Renal pelvis (tissue), 4 donors: ENCODE results near the gene GGA2. TPM values are rescaled to one million over a fixed set of nuclear protein-coding genes. Genes with fewer than 3 reads are reported as not detected.
"Not testable (repeated sequence)": the region's sequence is repeated elsewhere in the genome, so short reads cannot be mapped to it uniquely, and the experiment has no call there.

ENCODE experiments used
- DNase-seq: peaks from one replicate; pipeline ENCODE4 v3.0.0-alpha.2; 2013
- polyA plus RNA-seq, 3 donors: library from polyadenylated mRNA; unstranded; fragments of 120-200 nt; gene quantifications; one replicate each; pipeline ENCODE4 v1.2.1, GENCODE V29; 2013; ENCODE audit not compliant: insufficient read length in 3 of 3

GGA2 gene
- polyA plus RNA-seq, 3 donors: 115 to 164 (median 156) TPM

DNA sequence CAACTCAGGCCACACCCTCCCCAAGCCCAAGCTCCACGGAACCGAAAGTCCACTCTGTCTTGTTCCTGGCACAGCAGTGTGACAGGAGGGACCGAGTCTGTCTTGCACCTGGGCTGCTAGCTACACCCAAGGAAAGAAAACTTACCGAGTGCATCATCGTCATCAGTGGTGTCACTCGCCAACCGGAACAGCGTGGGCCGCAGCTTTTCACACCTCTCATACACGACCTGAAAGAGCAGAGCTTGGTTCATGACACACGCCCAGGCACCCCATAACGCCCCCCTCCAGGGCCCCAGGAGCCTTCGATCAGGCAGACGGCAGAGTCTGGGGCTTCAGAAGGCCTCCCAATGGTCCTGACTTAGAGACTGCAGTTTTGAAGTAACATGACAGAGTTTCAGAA lies 27.5 kb downstream of the GGA2 start:
- DNase-seq: no peak

DNA sequence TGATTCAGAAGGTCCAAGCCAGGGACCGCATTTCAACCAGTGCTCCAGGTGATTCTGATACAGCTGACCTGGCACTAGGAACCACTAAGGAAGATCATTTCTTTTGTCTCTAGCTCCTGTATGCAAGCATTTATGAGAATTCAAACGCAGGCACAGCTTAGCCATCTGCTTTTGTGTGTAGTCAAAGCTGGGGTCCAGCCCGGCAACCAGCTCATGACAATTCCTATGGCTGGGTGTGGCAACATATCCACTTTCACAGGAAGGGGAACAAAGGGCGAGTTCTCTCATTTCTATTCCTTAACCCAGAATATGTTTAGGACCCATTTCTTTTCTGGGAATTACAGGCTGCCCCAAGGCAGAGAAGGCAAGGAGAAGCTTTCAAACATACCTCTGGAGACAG lies 30.0 kb downstream of the GGA2 start:
- DNase-seq: no peak

GRCh38 chr16:23479138-23479537 lies 31.2 kb downstream of the GGA2 start:
- no peak for DNase-seq

DNA sequence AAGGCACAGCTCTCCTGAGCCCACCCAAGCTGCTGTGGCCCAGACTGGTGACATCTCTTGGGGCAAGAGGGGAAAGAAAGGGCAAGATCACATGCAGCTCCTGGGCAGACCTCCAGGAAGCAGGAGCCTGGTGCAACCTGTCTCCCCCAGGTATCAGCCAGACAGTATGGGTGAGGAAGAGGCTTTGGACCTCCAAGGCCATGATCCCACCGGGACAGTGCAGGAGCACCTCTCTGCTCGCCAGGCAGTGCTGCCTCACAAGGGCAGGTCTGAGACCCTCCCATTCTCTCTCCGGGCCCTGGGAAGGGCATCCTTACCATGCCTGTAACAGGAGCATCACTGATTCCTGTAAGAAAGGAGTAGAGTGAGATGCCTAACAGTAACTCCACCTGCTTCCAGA lies 31.7 kb downstream of the GGA2 start:
- no peak for DNase-seq

- DNase-seq: no peak
Observed at GRCh38 chr16:23476289-23476688, 34.0 kb downstream of the GGA2 start.

DNA sequence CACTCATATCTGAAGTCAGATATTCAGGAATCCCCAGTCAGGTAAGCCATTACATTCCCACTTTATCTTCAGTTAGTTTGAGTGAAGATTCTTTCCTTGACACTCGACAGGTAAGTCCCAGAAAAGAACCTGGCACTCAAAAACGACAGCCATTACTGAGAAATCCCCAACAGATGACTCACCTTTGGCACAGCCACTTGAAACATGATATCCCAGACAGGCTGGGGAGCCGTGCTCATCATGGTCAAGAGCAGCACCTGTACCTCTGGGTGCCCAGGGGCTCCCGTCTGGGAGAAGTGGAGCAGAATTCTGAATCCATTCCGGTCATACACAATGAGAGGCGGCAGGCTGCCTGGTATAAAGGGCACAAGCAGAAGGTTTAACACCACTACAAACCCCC lies 40.5 kb downstream of the GGA2 start:
- DNase-seq: no peak

DNA sequence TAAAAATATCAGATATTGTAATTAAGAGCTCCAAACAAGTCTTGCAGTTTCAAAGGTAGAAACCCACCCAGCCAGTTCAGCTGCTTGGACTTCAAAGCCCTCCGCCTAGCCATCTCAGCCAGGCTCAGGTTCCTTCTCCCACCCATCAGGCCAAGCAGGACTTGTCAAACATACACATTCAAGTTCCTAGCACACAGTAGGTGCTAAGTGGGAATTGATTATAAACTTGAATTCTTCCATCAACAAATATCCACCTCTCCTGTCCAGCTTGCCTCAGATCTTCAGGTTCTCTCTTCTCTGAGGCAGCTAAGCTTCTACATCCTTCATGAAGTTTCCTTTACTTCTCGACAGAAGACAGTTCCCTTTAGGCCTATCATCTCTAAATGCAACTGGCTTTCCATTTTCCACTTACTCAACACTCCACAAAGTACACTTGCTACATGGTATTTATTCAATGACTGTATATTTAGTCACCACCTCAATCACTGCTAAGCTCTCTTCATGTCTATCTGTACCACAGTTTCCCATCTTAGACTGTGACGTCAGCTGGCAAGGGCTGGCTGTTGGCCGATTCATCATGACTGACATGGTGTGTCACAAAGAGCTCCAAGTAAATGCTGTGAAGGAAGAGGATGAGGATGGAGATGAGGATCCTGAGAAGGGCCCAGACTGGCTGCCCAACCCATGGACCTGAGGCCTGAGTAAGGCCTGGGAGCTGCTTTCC lies 44.0 kb downstream of the GGA2 start:
- DNase-seq: no peak

GRCh38 chr16:23465179-23465578 lies 45.1 kb downstream of the GGA2 start:
- DNase-seq: no peak

GRCh38 chr16:23464196-23464595 lies 46.1 kb downstream of the GGA2 start:
- DNase-seq: no peak

- peak; percentile 3 for DNase-seq
Observed at GRCh38 chr16:23462994-23463393, 47.3 kb downstream of the GGA2 start.

DNA sequence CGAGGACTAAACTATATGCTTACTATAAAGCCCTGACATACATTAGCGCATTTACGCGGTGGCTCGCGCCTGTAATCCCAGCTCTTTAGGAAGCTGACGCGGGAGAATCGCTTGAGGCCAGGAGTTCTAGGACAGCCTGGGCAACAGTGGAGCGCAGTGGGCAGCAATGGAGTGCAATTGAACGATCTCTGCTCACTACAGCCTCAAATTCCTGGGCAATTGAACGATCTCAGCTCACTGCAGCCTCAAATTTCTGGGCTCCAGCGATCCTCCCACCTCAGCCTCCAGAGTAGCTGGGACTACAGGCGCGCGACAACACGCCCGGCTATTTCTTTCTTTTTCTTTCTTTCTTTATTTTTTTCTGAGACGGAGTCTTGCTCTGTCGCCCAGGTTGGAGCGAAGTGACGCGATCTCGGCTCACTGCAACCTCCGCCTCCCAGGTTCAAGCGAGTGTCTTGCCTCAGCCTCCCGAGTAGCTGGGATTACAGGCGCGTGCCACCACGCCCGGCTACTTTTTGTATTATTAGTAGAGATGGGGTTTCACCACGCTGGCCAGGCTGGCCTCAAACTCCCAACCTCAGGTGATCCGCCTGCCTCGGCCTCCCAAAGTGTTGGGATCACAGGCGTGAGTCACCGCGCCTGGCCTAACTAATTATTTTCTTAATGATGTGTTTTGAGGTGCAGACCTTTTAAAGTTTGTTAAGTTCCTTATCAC lies 56.8 kb downstream of the GGA2 start:
- no peak for DNase-seq

GRCh38 chr16:23452572-23453337 lies 57.5 kb downstream of the GGA2 start, which contains the start of gene COG7:
COG7 (minus strand) TSS chr16:23453189; CDS start chr16:23452994, 195 bp downstream.
- peak; percentile 89 for DNase-seq

DNA sequence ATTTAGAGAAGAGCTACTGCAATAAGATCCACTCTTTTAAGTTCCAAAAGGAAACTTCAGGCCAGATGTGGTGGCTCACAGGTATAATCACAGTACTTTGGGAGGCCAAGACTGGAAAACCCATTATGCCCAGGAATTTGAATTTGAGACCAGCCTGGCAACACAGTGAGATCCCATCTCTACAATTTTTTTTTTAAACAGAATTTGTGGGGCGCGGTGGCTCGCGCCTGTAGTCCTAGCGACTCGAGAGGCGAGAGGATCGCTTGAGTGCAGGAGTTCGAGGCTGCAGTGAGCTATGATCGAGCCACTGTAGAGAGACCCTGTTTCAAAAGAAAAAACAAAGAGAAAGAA lies 58.1 kb downstream of the GGA2 start:
- peak; percentile 4 for DNase-seq

DNA sequence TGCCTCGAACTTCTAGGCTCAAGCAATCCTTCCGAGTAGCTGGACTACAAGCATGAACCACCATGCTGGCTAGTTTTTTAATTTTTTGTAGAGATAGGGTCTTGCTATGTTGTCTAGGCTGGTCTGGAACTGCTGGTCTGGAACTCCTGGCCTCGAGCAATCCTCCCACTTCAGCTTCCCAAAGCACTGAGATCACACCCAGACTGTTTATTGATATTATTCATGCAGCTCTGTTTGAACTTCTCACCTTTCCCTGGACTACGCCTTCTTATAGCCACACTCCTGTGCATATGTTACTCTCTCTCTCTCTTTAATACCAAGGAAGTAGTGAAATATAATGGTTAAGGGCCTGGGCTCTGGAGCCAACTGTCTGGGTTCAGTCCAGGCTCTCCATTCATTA lies 61.9 kb downstream of the GGA2 start:
- no peak for DNase-seq

DNA sequence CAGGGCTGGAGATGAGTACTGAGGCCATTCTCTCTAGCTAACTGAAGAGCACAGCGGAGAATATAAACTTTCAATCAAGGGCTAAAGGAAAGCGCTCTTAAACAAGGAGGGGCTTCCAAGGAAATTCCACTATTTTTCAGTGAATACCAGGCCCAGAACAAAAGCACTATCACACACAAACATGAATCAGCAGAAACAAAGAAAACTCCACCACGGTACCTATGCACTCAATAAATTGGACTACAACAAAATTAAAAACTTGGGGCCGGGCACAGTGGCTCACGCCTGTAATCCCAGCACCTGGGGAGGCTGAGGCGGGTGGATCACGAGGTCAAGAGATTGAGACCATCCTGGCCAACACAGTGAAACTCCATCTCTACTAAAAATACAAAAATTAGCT lies 72.8 kb downstream of the GGA2 start:
- DNase-seq: not testable (repeated sequence)

GRCh38 chr16:23436951-23437350 lies 73.3 kb downstream of the GGA2 start:
- DNase-seq: no peak

DNA sequence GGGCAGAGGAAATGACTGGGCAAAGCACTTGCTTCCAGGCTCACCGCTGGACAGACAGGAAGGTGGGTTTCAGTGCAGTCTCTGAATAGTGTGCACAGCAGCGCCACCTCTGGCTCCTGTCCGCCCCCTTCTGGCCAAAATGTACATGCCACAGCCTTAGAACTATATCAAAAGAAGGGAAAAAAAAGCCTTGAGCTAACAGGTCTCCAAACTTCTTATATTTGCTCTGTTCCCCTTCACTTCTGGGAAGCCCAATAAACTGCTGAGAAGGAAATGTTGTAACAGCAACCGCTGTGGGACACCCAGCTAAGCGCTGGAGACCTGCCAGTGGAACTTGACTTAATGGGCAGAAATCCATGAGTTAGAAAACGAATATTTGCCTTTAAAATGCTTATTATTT lies 74.8 kb downstream of the GGA2 start:
- no peak for DNase-seq

- DNase-seq: peak; percentile 65
Observed at GRCh38 chr16:23434380-23434779, 75.9 kb downstream of the GGA2 start.

DNA sequence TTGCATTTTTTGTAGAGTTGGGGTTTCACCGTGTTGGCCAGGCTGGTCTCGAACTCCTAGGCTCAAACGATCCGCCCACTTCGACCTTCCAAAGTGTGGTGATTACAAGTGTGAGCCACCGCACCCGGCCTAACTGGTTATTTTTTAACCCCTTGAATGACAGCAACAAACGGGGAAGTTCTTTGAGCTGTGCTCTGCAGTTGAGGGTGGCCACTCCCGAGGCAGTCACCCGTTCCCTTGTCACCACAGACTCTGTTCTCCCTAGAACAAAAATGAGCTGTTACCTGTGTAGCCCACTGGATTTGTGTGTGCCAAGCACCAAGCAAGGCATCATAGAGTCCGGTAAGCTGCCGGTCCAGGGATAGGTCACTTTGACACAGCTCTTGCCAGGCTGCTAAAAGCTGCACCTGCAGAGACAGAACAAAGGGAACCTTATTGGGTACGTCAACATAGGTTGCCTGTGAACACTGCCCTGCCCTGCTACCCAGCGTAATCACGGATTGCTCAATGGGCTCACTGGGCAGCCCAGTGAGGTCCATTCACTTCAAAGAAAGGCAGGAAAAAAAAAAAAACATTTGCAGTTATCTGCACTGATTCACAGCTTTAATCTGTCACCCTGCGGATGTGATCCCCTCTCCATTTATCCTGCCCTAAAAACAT lies 76.9 kb downstream of the GGA2 start:
- DNase-seq: no peak

GRCh38 chr16:23432176-23433128 lies 77.8 kb downstream of the GGA2 start:
- DNase-seq: no peak

DNA sequence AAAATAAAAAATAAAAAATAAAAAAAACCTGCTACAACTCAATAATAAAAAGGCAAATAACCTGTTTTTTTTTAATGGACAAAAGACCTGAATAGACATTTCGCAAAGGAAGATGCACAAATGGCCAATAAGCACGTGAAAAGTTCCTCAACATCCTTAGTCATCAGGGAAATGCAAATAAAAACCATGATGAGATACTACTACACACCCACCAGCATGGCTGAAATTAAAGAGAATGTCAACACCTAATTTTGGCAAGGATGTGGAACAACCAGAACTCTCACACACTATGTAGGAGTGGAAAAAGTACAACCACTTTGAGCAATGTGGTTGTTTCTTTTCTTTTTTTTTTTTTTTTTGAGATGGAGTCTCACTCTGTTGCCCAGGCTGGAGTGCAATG lies 81.9 kb downstream of the GGA2 start:
- DNase-seq: no peak
